ENCODE results near the gene CENPM. TPM values are rescaled to one million over a fixed set of nuclear protein-coding genes. Genes with fewer than 3 reads are reported as not detected.

Gene CENPM
- total RNA-seq, 2 experiments from 2014 or later = 189 to 354 TPM

GRCh38 chr22:41900652-41901312 is 46.2 kb downstream of the CENPM start:
- no TSS peak for BruUV-seq (replicated peaks)
- no peak overlapping the region for H3K27ac ChIP-seq (ENCODE audit: low read depth, low read length, poor library complexity, severe bottlenecking)

GRCh38 chr22:41899992-41900651 is 46.8 kb downstream of the CENPM start:
- peaks cover 98% of the 10 kb centered on the region for H3K36me3 ChIP-seq (ENCODE audit: insufficient read depth, low read length)
- intact Hi-C loops (cut with micrococcal nuclease; ENCODE audit: unreplicated experiment) = no loop called here
- no peak overlapping the region for H3K4me3 ChIP-seq (ENCODE audit: low read depth, low read length, poor library complexity, severe bottlenecking)
- POLR2A ChIA-PET = interaction anchor here (0.5 kb wide), 1 partner anchor 34 kb away, joined by 3 read pairs; no protein-coding TSS in a partner anchor
- H3K9me3 ChIP-seq (ENCODE audit: low read length) = no peaks in the 10 kb centered on the region
- H4K20me1 ChIP-seq (ENCODE audit: insufficient read depth, low read length) = no peaks in the 10 kb centered on the region
- CTCF ChIA-PET (ENCODE audit: unreplicated experiment) = no interaction called here
- no peak overlapping the region for H2AFZ ChIP-seq (ENCODE audit: low read length)
- H3K9me2 ChIP-seq (ENCODE audit: insufficient read depth, low read length) = no peaks in the 10 kb centered on the region
- TF ChIP-seq CTCF (conservative IDR thresholded peaks at IDR 0.05; ENCODE audit: low read length) (no peak), EZH2phosphoT487 (IDR thresholded peaks at IDR 0.05; ENCODE audit: borderline replicate concordance, low read depth, low read length) (no peak)
- BruUV-seq (replicated peaks) = no TSS peak
- no peak for DNase-seq (ENCODE audit: low spot score)
- H3K27ac ChIP-seq (ENCODE audit: low read depth, low read length, poor library complexity, severe bottlenecking) = no peak overlapping the region
- no peaks in the 10 kb centered on the region for H3K79me2 ChIP-seq (ENCODE audit: insufficient read depth, low read depth, low read length)
- no peak overlapping the region for H3K4me2 ChIP-seq (ENCODE audit: low read length)
- no peaks in the 10 kb centered on the region for H3K4me1 ChIP-seq (ENCODE audit: insufficient read depth, low read length, poor library complexity, severe bottlenecking)

More at GRCh38 chr22:41900652-41901312, 46.2 kb downstream of the CENPM start:
- Histone ChIP-seq H3K9me2 (ENCODE audit: insufficient read depth, low read length) (no peaks in the 10 kb centered on the region), H3K4me3 (ENCODE audit: low read depth, low read length, poor library complexity, severe bottlenecking) (no peak overlapping the region), H2AFZ (ENCODE audit: low read length) (no peak overlapping the region), H3K79me2 (ENCODE audit: insufficient read depth, low read depth, low read length) (no peaks in the 10 kb centered on the region), H4K20me1 (ENCODE audit: insufficient read depth, low read length) (no peaks in the 10 kb centered on the region), H3K4me2 (ENCODE audit: low read length) (no peak overlapping the region), H3K9me3 (ENCODE audit: low read length) (no peaks in the 10 kb centered on the region), H3K4me1 (ENCODE audit: insufficient read depth, low read length, poor library complexity, severe bottlenecking) (no peaks in the 10 kb centered on the region), H3K36me3 (ENCODE audit: insufficient read depth, low read length) (peaks cover 100% of the 10 kb centered on the region)
- ChIA-PET POLR2A (interaction anchor here (0.5 kb wide), 1 partner anchor 34 kb away, joined by 3 read pairs; no protein-coding TSS in a partner anchor), CTCF (ENCODE audit: unreplicated experiment) (no interaction called here)
- intact Hi-C loops (cut with micrococcal nuclease; ENCODE audit: unreplicated experiment) = no loop called here
- no peak for DNase-seq (ENCODE audit: low spot score)
- TF ChIP-seq CTCF (conservative IDR thresholded peaks at IDR 0.05; ENCODE audit: low read length) (no peak), EZH2phosphoT487 (IDR thresholded peaks at IDR 0.05; ENCODE audit: borderline replicate concordance, low read depth, low read length) (no peak)

GRCh38 chr22:41899110-41899509 is 47.8 kb downstream of the CENPM start:
- no peak for DNase-seq (ENCODE audit: low spot score)
- CTCF ChIA-PET (ENCODE audit: unreplicated experiment) = no interaction called here
- intact Hi-C loops (cut with micrococcal nuclease; ENCODE audit: unreplicated experiment) = no loop called here
- no peaks in the 10 kb centered on the region for H3K9me2 ChIP-seq (ENCODE audit: insufficient read depth, low read length)
- no peaks in the 10 kb centered on the region for H4K20me1 ChIP-seq (ENCODE audit: insufficient read depth, low read length)
- H3K4me2 ChIP-seq (ENCODE audit: low read length) = no peak overlapping the region
- H3K4me1 ChIP-seq (ENCODE audit: insufficient read depth, low read length, poor library complexity, severe bottlenecking) = no peaks in the 10 kb centered on the region
- no peak overlapping the region for H2AFZ ChIP-seq (ENCODE audit: low read length)
- peaks cover 98% of the 10 kb centered on the region for H3K36me3 ChIP-seq (ENCODE audit: insufficient read depth, low read length)
- H3K27ac ChIP-seq (ENCODE audit: low read depth, low read length, poor library complexity, severe bottlenecking) = no peak overlapping the region
- POLR2A ChIA-PET = no interaction called here
- H3K4me3 ChIP-seq (ENCODE audit: low read depth, low read length, poor library complexity, severe bottlenecking) = no peak overlapping the region
- no peak for TF ChIP-seq EZH2phosphoT487 (IDR thresholded peaks at IDR 0.05; ENCODE audit: borderline replicate concordance, low read depth, low read length)
- TF ChIP-seq CTCF (conservative IDR thresholded peaks at IDR 0.05; ENCODE audit: low read length) = no peak
- no peaks in the 10 kb centered on the region for H3K9me3 ChIP-seq (ENCODE audit: low read length)
- no peaks in the 10 kb centered on the region for H3K79me2 ChIP-seq (ENCODE audit: insufficient read depth, low read depth, low read length)
- BruUV-seq (replicated peaks) = no TSS peak
